Adrenal gland (tissue), 5 donors: ENCODE data around the gene PPP4R3B.

Experiments
- CTCF ChIP-seq, 6 experiments: fragments of 450-650 bp in 4 of 6; fragments of 200-600 bp in 2 of 6; sonication (generic) in 1 of 6; IDR thresholded peaks; 1 replicate in 5 of 6; 2 replicates in 1 of 6; pipeline versions ENCODE4 v1.5.1 to v1.8.0; 2016 to 2021; ENCODE audit warnings: antibody characterized with exemption in 6 of 6, mild to moderate bottlenecking in 2 of 6, moderate library complexity in 1 of 6
- POLR2A ChIP-seq, 2 donors: fragments of 450-650 bp; IDR thresholded peaks; one replicate each; pipeline ENCODE4 v1.6.1; 2017; ENCODE audit warnings: antibody characterized with exemption in 2 of 2, mild to moderate bottlenecking in 2 of 2, moderate library complexity in 1 of 2
- donor health status: DM: no; HTN: no; CAD: no.

DNA sequence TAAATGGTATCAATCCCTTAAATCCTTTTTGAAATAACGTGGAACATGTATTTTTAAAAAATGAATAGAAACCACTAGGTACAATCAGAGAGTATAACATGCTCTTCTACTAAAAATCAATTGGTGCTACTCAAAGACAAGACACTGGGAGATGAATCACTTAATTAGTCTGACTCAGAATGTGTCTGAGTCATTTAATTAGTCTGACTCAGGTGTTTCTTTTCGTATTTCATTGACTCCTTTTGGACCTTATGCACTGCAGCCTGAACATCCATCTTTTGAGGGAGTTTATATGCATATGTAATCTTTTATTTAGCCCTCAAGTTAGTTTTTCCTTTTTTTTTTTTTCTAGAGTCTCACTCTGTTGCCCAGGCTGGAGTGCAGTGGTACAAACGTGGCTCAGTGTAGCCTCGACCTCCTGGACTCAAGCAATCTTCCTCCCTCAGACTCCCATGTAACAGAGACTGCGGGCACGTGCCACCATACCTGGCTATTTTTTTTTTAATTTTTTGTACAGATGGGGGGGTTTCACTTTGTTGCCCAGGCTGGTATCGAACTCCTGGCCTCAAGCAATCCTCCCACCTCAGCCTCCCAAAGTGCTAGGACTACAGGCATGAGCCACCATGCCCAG is 26.5 kb downstream of the PPP4R3B start:
- TF ChIP-seq CTCF (IDR thresholded peaks at IDR 0.05) (no peak), POLR2A (IDR thresholded peaks at IDR 0.05) (no peak)
